SK-N-SH (cell line): ENCODE results near the gene MGAT5. TPM values are rescaled to one million over a fixed set of nuclear protein-coding genes. Genes with fewer than 3 reads are reported as not detected.

Experiments
- CTCF ChIA-PET: fragments of 300-600, 350-600 bp; formaldehyde crosslinking; extraction: SDS; loops from one replicate; lab custom pipeline; 2021; lab: Yijun Ruan, JAX
- POLR2A ChIA-PET: fragments of 350-600 bp; sonication (Branson Sonifier 250); formaldehyde crosslinking; extraction: SDS; loops from one replicate; lab custom pipeline; 2020; ENCODE audit warnings: antibody characterized with exemption, inconsistent platforms; lab: Yijun Ruan, JAX
- DNase-seq: peaks from one replicate; pipeline ENCODE4 v3.0.0; 2012
- H2AFZ ChIP-seq: fragments of 200-600 bp; sonication (generic); 2 replicates; pipeline ENCODE4 v1.8.1; 2016; ENCODE audit warnings: antibody characterized with exemption, mild to moderate bottlenecking, low read depth
- H3F3A ChIP-seq: fragments of 200-600 bp; sonication (generic); replicated peaks from 2 replicates; pipeline ENCODE3; 2016; ENCODE audit warnings: antibody characterized with exemption, mild to moderate bottlenecking; ENCODE audit not compliant: insufficient read depth
- H3K27ac ChIP-seq, 2 experiments: fragments of 200-500 bp in 1 of 2; fragments of 200-600 bp in 1 of 2; sonication (Bioruptor generic) in 1 of 2; sonication (generic), shearing (Covaris generic) in 1 of 2; 2 replicates each; pipeline versions ENCODE4 v1.5.1 to v1.6.1; 2014 to 2016; ENCODE audit warnings: low read depth in 2 of 2, inconsistent platforms in 1 of 2, low read length in 1 of 2, mild to moderate bottlenecking in 1 of 2, mixed read lengths in 1 of 2
- H3K27me3 ChIP-seq: fragments of 200-600 bp; sonication (generic), shearing (Covaris generic); 2 replicates; pipeline ENCODE4 v1.6.1; 2016; ENCODE audit warnings: mixed run types; ENCODE audit not compliant: insufficient read depth
- H3K36me3 ChIP-seq, 2 experiments: fragments of 200-500 bp in 1 of 2; fragments of 200-600 bp in 1 of 2; sonication (Bioruptor generic) in 1 of 2; sonication (generic) in 1 of 2; replicated peaks in 1 of 2; 2 replicates each; pipeline versions ENCODE3 to v1.5.1; 2014 to 2016; ENCODE audit warnings: low read length in 1 of 2, mild to moderate bottlenecking in 1 of 2; ENCODE audit not compliant: insufficient read depth in 2 of 2, control insufficient read depth in 1 of 2
- H3K4me1 ChIP-seq, 2 experiments: fragments of 200-500 bp in 1 of 2; fragments of 200-600 bp in 1 of 2; sonication (Bioruptor generic) in 1 of 2; sonication (generic), shearing (Covaris generic) in 1 of 2; 2 replicates each; pipeline versions ENCODE4 v1.5.1 to v1.6.1; 2014 to 2016; ENCODE audit warnings: low read depth in 1 of 2, low read length in 1 of 2, mixed run types in 1 of 2; ENCODE audit not compliant: insufficient read depth in 2 of 2, control insufficient read depth in 1 of 2
- H3K4me2 ChIP-seq: fragments of 200-600 bp; sonication (generic), shearing (Covaris generic); 2 replicates; pipeline ENCODE4 v1.6.1; 2017; ENCODE audit warnings: mixed run types
- H3K4me3 ChIP-seq, 2 experiments: fragments of 200-500 bp in 1 of 2; fragments of 200-600 bp in 1 of 2; sonication (Bioruptor generic) in 1 of 2; sonication (generic), shearing (Covaris generic) in 1 of 2; 2 replicates each; pipeline versions ENCODE4 v1.5.1 to v1.8.1; 2014 to 2016; ENCODE audit warnings: low read depth in 2 of 2, inconsistent platforms in 1 of 2, low read length in 1 of 2, mild to moderate bottlenecking in 1 of 2, mixed read lengths in 1 of 2, moderate library complexity in 1 of 2
- H3K79me2 ChIP-seq: fragments of 200-600 bp; sonication (generic); 2 replicates; pipeline ENCODE4 v1.8.1; 2017; ENCODE audit warnings: mild to moderate bottlenecking; ENCODE audit not compliant: insufficient read depth
- H3K9ac ChIP-seq: fragments of 200-600 bp; sonication (generic); 2 replicates; pipeline ENCODE4 v1.6.1; 2017; ENCODE audit warnings: mixed run types
- H3K9me2 ChIP-seq: fragments of 200-600 bp; sonication (generic); 2 replicates; pipeline ENCODE4 v1.6.1; 2017; ENCODE audit warnings: mixed run types
- H3K9me3 ChIP-seq: fragments of 200-600 bp; sonication (generic); 2 replicates; pipeline ENCODE4 v1.6.1; 2017; ENCODE audit warnings: mixed run types, mild to moderate bottlenecking, moderate library complexity
- H4K20me1 ChIP-seq: fragments of 200-600 bp; sonication (generic); 2 replicates; pipeline ENCODE4 v1.6.1; 2017; ENCODE audit warnings: mild to moderate bottlenecking, mixed run types; ENCODE audit not compliant: insufficient read depth
- CTCF ChIP-seq: fragments of 200-600 bp; sonication (generic); IDR thresholded peaks from 2 replicates; pipeline ENCODE4 v1.6.1; 2017; ENCODE audit warnings: antibody characterized with exemption, mild to moderate bottlenecking, moderate library complexity
- ELF1 ChIP-seq: IDR thresholded peaks from 2 replicates; pipeline ENCODE4 v1.4.0; 2012
- EP300 ChIP-seq, 2 experiments: IDR thresholded peaks; 2 replicates each; pipeline versions ENCODE4 v1.4.0 to v1.6.1; 2012; ENCODE audit warnings: borderline replicate concordance in 1 of 2, low read depth in 1 of 2, low read length in 1 of 2
- FOSL2 ChIP-seq: IDR thresholded peaks from 2 replicates; pipeline ENCODE4 v1.4.0; 2012; ENCODE audit warnings: low read depth, mild to moderate bottlenecking, moderate library complexity, borderline replicate concordance
- FOXJ3 ChIP-seq: sonication (generic); formaldehyde crosslinking; IDR thresholded peaks from 2 replicates; pipeline ENCODE4 v1.5.1; 2020; ENCODE audit warnings: mild to moderate bottlenecking, missing genetic modification reagents
- FOXM1 ChIP-seq: IDR thresholded peaks from 2 replicates; pipeline ENCODE4 v1.4.0; 2012; ENCODE audit warnings: low read depth, mild to moderate bottlenecking
- GATA2 ChIP-seq: sonication (generic); formaldehyde crosslinking; IDR thresholded peaks from 2 replicates; pipeline ENCODE4 v1.5.0; 2020; ENCODE audit warnings: mild to moderate bottlenecking, missing genetic modification reagents
- JUND ChIP-seq: IDR thresholded peaks from 2 replicates; pipeline ENCODE4 v1.4.0; 2012
- MEF2A ChIP-seq: IDR thresholded peaks from 2 replicates; pipeline ENCODE4 v1.4.0; 2012; ENCODE audit warnings: low read depth, borderline replicate concordance
- MXI1 ChIP-seq: IDR thresholded peaks from 2 replicates; pipeline ENCODE4 v1.6.1; 2012; ENCODE audit warnings: mild to moderate bottlenecking, low read depth, low read length, improper control_type of control experiment
- NFIC ChIP-seq: IDR thresholded peaks from 2 replicates; pipeline ENCODE4 v1.4.0; 2012; ENCODE audit warnings: borderline replicate concordance
- POLR2AphosphoS5 ChIP-seq: IDR thresholded peaks from 2 replicates; pipeline ENCODE4 v1.6.1; 2012; ENCODE audit warnings: low read depth, low read length
- REST ChIP-seq: IDR thresholded peaks from 2 replicates; pipeline ENCODE4 v1.6.1; 2012; ENCODE audit warnings: mild to moderate bottlenecking, low read depth, low read length, moderate library complexity
- RFX5 ChIP-seq: IDR thresholded peaks from 2 replicates; pipeline ENCODE4 v1.6.1; 2012; ENCODE audit warnings: mild to moderate bottlenecking, improper control_type of control experiment, low read length
- SIN3A ChIP-seq: IDR thresholded peaks from 2 replicates; pipeline ENCODE4 v1.6.1; 2012; ENCODE audit warnings: low read depth, mild to moderate bottlenecking, low read length, moderate library complexity, borderline replicate concordance
- SMC3 ChIP-seq: IDR thresholded peaks from 2 replicates; pipeline ENCODE4 v1.6.1; 2012; ENCODE audit warnings: low read depth, low read length, improper control_type of control experiment
- TAF1 ChIP-seq: IDR thresholded peaks from 2 replicates; pipeline ENCODE4 v1.6.1; 2012; ENCODE audit warnings: low read depth, mild to moderate bottlenecking, low read length, moderate library complexity, borderline replicate concordance
- TEAD4 ChIP-seq: IDR thresholded peaks from 2 replicates; pipeline ENCODE4 v1.4.0; 2012; ENCODE audit warnings: mild to moderate bottlenecking, borderline replicate concordance; ENCODE audit not compliant: insufficient read depth
- USF1 ChIP-seq: IDR thresholded peaks from 2 replicates; pipeline ENCODE4 v1.4.0; 2012; ENCODE audit warnings: low read depth, borderline replicate concordance
- YY1 ChIP-seq: IDR thresholded peaks from 2 replicates; pipeline ENCODE4 v1.4.0; 2012; ENCODE audit warnings: low read depth, mild to moderate bottlenecking
- WGBS: methylation state at CpG from one replicate; pipeline ENCODE4 v1.1.6; 2017; ENCODE audit warnings: low lambda C conversion rate; 5-methylcytosine and 5-hydroxymethylcytosine counted together
- polyA plus RNA-seq, 3 experiments: library from polyadenylated mRNA; depleted of rRNA; stranded (reverse); fragments of >200 nt; gene quantifications; 2 replicates each; pipeline ENCODE4 v1.2.3, GENCODE V29; 2012

The MGAT5 gene
- polyA plus RNA-seq, 1 of the 3 experiments (the other 2 are of a cell fraction), result 18.2 TPM

- Histone ChIP-seq H3K4me2 (no peak overlapping the region), H3K79me2 (0 out of 2 replicates have a peak, but pooled peaks cover 4% of the 10 kb centered on the region), H3K4me3 (no peak overlapping the region), H2AFZ (no peak overlapping the region), H3K9ac (no peak overlapping the region), H3K9me2 (no peaks in the 10 kb centered on the region), H3K36me3 (no peaks in the 10 kb centered on the region), H3K27ac (no peak overlapping the region), H4K20me1 (no peaks in the 10 kb centered on the region), H3K27me3 (no peaks in the 10 kb centered on the region), H3K4me1 (peaks cover 14% of the 10 kb centered on the region in 2 experiments; a peak in 3 of 4 replicates), H3F3A (no peaks in the 10 kb centered on the region), H3K9me3 (no peaks in the 10 kb centered on the region)
- DNase-seq, result no peak
- POLR2A ChIA-PET, result no interaction called here
- TF ChIP-seq YY1, result no peak
- TF ChIP-seq RFX5, result no peak
- no peak for TF ChIP-seq FOSL2
- no peak for TF ChIP-seq FOXJ3
- no peak for TF ChIP-seq CTCF
- TF ChIP-seq SIN3A, result no peak
- TF ChIP-seq USF1, result no peak
- no peak for TF ChIP-seq EP300 (IDR thresholded peaks at IDR 0.05; ENCODE audit: borderline replicate concordance in 1 of 2, low read depth in 1 of 2, low read length in 1 of 2)
- no peak for TF ChIP-seq GATA2 (CRISPR knock-in tag)
- no peak for TF ChIP-seq POLR2AphosphoS5
- TF ChIP-seq ELF1, result no peak
- no peak for TF ChIP-seq TAF1
- TF ChIP-seq NFIC, result no peak
- CTCF ChIA-PET, result interaction anchor here (0.8 to 2.8 kb wide), 4 partner anchors 9 to 25 kb away, joined by 3 to 13 read pairs (median 5); no protein-coding TSS in a partner anchor
These were observed 23.0 kb upstream of the MGAT5 start for GRCh38 chr2:134230885-134231284.

GRCh38 chr2:134231301-134231964 is 22.4 kb upstream of the MGAT5 start:
- Histone ChIP-seq H3F3A (no peaks in the 10 kb centered on the region), H3K27ac (no peak overlapping the region; a peak in 1 of 4 replicates), H3K4me1 (peaks cover 18 to 20% of the 10 kb centered on the region in 2 experiments; a peak in 3 of 4 replicates), H3K4me3 (no peak overlapping the region), H3K36me3 (no peaks in the 10 kb centered on the region), H3K27me3 (no peaks in the 10 kb centered on the region), H4K20me1 (no peaks in the 10 kb centered on the region), H3K4me2 (no peak overlapping the region), H3K9me2 (no peaks in the 10 kb centered on the region), H3K9me3 (no peaks in the 10 kb centered on the region), H3K9ac (no peak overlapping the region), H2AFZ (no peak overlapping the region), H3K79me2 (0 out of 2 replicates have a peak, but pooled peaks cover 4% of the 10 kb centered on the region)
- WGBS, result 100% methylated on average over 3 of the region's 3 CpGs
- DNase-seq, result no peak
- ChIA-PET POLR2A (no interaction called here), CTCF (interaction anchor here (0.8 to 3.2 kb wide), 5 partner anchors 10 to 220 kb away, joined by 3 to 13 read pairs (median 5); no protein-coding TSS in a partner anchor)
- TF ChIP-seq EP300 (IDR thresholded peaks at IDR 0.05; ENCODE audit: borderline replicate concordance in 1 of 2, low read depth in 1 of 2, low read length in 1 of 2) (no peak), JUND (no peak), FOSL2 (no peak), FOXM1 (no peak), REST (no peak), MEF2A (no peak), TEAD4 (no peak), SMC3 (no peak), CTCF (no peak), SIN3A (no peak), ELF1 (no peak), MXI1 (no peak)
